Thyroid gland (tissue), 4 donors: ENCODE measurements around the gene IQCC.

Experiments used
- POLR2A ChIP-seq, 2 donors: fragments of 450-650 bp; IDR thresholded peaks; one replicate each; pipeline ENCODE4 v1.6.1; 2017; ENCODE audit warnings: antibody characterized with exemption in 2 of 2, mild to moderate bottlenecking in 2 of 2, moderate library complexity in 1 of 2
- TF ChIP-seq, protein P1 (sequence below), 6 experiments: fragments of 200-600 bp in 3 of 6; fragments of 450-650 bp in 3 of 6; sonication (generic) in 3 of 6; IDR thresholded peaks; one replicate each; pipeline ENCODE4 v1.5.1; 2016 to 2019; ENCODE audit warnings: antibody characterized with exemption in 6 of 6, mild to moderate bottlenecking in 2 of 6, inconsistent platforms in 1 of 6, moderate library complexity in 1 of 6

- TF ChIP-seq POLR2A (IDR thresholded peaks at IDR 0.05), result no peak
- TF ChIP-seq, protein P1, sequence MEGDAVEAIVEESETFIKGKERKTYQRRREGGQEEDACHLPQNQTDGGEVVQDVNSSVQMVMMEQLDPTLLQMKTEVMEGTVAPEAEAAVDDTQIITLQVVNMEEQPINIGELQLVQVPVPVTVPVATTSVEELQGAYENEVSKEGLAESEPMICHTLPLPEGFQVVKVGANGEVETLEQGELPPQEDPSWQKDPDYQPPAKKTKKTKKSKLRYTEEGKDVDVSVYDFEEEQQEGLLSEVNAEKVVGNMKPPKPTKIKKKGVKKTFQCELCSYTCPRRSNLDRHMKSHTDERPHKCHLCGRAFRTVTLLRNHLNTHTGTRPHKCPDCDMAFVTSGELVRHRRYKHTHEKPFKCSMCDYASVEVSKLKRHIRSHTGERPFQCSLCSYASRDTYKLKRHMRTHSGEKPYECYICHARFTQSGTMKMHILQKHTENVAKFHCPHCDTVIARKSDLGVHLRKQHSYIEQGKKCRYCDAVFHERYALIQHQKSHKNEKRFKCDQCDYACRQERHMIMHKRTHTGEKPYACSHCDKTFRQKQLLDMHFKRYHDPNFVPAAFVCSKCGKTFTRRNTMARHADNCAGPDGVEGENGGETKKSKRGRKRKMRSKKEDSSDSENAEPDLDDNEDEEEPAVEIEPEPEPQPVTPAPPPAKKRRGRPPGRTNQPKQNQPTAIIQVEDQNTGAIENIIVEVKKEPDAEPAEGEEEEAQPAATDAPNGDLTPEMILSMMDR (IDR thresholded peaks at IDR 0.05), result no peak
Observed at GRCh38 chr1:32180186-32181060, 25.0 kb upstream of the IQCC start.
